ENCODE results near the gene AOC3. TPM values are rescaled to one million over a fixed set of nuclear protein-coding genes. Genes with fewer than 3 reads are reported as not detected.

AOC3 gene
- total RNA-seq, 1 experiment from 2014 or later, result 3.5 TPM

DNA sequence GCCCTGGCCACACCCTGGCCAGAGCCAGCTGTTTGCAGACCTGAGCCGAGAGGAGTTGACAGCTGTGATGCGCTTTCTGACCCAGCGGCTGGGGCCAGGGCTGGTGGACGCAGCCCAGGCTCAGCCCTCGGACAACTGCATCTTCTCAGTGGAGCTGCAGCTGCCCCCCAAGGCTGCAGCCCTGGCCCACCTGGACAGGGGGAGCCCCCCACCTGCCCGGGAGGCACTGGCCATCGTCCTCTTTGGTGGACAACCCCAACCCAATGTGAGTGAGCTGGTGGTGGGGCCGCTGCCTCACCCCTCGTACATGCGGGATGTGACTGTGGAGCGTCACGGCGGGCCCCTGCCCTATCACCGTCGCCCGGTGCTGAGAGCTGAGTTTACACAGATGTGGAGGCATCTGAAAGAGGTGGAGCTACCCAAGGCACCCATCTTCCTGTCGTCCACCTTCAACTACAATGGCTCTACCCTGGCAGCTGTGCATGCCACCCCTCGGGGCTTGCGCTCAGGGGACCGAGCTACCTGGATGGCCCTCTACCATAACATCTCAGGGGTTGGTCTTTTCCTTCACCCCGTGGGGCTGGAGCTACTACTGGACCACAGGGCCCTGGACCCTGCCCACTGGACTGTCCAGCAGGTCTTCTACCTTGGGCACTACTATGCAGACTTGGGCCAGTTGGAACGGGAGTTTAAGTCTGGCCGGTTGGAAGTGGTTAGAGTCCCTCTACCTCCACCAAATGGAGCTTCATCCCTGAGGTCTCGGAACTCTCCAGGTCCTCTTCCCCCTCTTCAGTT lies 6.0 kb upstream of the AOC3 start:
- TF ChIP-seq, protein P1, sequence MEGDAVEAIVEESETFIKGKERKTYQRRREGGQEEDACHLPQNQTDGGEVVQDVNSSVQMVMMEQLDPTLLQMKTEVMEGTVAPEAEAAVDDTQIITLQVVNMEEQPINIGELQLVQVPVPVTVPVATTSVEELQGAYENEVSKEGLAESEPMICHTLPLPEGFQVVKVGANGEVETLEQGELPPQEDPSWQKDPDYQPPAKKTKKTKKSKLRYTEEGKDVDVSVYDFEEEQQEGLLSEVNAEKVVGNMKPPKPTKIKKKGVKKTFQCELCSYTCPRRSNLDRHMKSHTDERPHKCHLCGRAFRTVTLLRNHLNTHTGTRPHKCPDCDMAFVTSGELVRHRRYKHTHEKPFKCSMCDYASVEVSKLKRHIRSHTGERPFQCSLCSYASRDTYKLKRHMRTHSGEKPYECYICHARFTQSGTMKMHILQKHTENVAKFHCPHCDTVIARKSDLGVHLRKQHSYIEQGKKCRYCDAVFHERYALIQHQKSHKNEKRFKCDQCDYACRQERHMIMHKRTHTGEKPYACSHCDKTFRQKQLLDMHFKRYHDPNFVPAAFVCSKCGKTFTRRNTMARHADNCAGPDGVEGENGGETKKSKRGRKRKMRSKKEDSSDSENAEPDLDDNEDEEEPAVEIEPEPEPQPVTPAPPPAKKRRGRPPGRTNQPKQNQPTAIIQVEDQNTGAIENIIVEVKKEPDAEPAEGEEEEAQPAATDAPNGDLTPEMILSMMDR (IDR thresholded peaks at IDR 0.05; ENCODE audit: unreplicated experiment), result no peak
- Mint-ChIP-seq H3K4me1 (ENCODE audit: low read depth, unreplicated experiment) (peaks cover 8% of the 10 kb centered on the region), H3K4me3 (ENCODE audit: low read depth, unreplicated experiment) (no peak overlapping the region), H3K9me3 (ENCODE audit: low read depth, unreplicated experiment) (no peaks in the 10 kb centered on the region), H3K36me3 (ENCODE audit: insufficient read depth, unreplicated experiment) (peaks cover 66% of the 10 kb centered on the region), H3K27ac (ENCODE audit: unreplicated experiment) (peak overlapping the region; percentile 51), H3K27me3 (ENCODE audit: unreplicated experiment) (no peaks in the 10 kb centered on the region)
- no TSS peak for BruUV-seq (replicated peaks)
- CTCF ChIA-PET, result interaction anchor here (0.8 to 2.1 kb wide), 2 partner anchors 18 to 84 kb away, joined by 3 to 22 read pairs; no protein-coding TSS in a partner anchor
- DNase-seq, result no peak
- intact Hi-C loops (cut with micrococcal nuclease; ENCODE audit: unreplicated experiment), result no loop called here

DNA sequence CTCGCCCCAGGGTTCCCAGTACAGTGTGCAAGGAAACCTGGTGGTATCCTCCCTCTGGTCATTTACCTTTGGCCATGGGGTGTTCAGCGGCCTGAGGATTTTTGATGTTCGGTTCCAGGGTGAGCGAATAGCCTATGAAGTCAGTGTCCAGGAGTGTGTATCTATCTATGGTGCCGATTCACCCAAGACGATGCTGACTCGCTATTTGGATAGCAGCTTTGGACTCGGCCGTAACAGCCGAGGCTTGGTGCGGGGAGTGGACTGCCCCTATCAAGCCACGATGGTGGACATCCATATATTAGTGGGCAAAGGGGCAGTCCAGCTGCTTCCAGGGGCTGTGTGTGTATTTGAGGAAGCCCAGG lies 5.5 kb upstream of the AOC3 start:
- CTCF ChIA-PET, result interaction anchor here (0.8 kb wide), 1 partner anchor 17 kb away, joined by 3 read pairs; no protein-coding TSS in a partner anchor
- Mint-ChIP-seq H3K4me3 (ENCODE audit: low read depth, unreplicated experiment) (no peak overlapping the region), H3K4me1 (ENCODE audit: low read depth, unreplicated experiment) (peaks cover 8% of the 10 kb centered on the region), H3K27me3 (ENCODE audit: unreplicated experiment) (no peaks in the 10 kb centered on the region), H3K27ac (ENCODE audit: unreplicated experiment) (peak overlapping the region; percentile 51), H3K9me3 (ENCODE audit: low read depth, unreplicated experiment) (no peaks in the 10 kb centered on the region), H3K36me3 (ENCODE audit: insufficient read depth, unreplicated experiment) (peaks cover 60% of the 10 kb centered on the region)
- TF ChIP-seq, protein P1 (IDR thresholded peaks at IDR 0.05; ENCODE audit: unreplicated experiment), result no peak
- DNase-seq, result no peak
- BruUV-seq (replicated peaks), result no TSS peak
- intact Hi-C loops (cut with micrococcal nuclease; ENCODE audit: unreplicated experiment), result no loop called here

DNA sequence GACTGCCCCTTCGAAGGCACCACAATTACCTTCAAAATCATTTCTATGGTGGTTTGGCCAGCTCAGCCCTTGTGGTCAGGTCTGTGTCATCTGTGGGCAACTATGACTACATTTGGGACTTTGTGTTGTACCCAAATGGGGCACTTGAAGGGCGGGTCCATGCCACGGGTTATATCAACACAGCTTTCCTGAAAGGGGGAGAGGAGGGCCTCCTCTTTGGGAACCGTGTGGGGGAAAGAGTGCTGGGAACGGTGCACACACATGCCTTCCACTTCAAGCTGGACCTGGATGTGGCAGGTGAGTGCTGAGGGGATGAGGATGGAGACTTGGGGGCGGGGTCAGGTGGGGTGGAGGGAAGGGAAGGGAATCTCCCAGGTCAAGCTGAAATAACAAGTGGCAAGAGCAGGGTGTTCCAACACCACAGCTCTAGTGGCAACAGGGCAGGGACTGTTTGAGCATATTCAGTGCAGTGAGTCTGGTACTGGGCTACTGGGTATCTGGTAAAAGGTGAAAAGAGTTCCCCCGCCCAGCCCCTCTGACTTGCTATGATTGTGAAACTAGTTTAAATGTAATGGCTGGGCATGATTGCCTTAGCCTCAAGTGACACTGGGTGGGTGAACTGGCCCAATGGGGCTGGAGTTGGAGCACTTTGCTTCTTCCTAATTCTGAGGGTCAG lies 4.9 kb upstream of the AOC3 start:
- intact Hi-C loops (cut with micrococcal nuclease; ENCODE audit: unreplicated experiment), result no loop called here
- H3K4me3 Mint-ChIP-seq (ENCODE audit: low read depth, unreplicated experiment), result no peak overlapping the region
- H3K27me3 Mint-ChIP-seq (ENCODE audit: unreplicated experiment), result no peaks in the 10 kb centered on the region
- TF ChIP-seq, protein P1 (IDR thresholded peaks at IDR 0.05; ENCODE audit: unreplicated experiment), result no peak
- no peak for DNase-seq
- CTCF ChIA-PET, result interaction anchor here (0.8 kb wide), 1 partner anchor 17 kb away, joined by 3 read pairs; no protein-coding TSS in a partner anchor
- peak overlapping the region; percentile 51 for H3K27ac Mint-ChIP-seq (ENCODE audit: unreplicated experiment)
- peaks cover 56% of the 10 kb centered on the region for H3K36me3 Mint-ChIP-seq (ENCODE audit: insufficient read depth, unreplicated experiment)
- H3K4me1 Mint-ChIP-seq (ENCODE audit: low read depth, unreplicated experiment), result peaks cover 8% of the 10 kb centered on the region
- no TSS peak for BruUV-seq (replicated peaks)
- no peaks in the 10 kb centered on the region for H3K9me3 Mint-ChIP-seq (ENCODE audit: low read depth, unreplicated experiment)

DNA sequence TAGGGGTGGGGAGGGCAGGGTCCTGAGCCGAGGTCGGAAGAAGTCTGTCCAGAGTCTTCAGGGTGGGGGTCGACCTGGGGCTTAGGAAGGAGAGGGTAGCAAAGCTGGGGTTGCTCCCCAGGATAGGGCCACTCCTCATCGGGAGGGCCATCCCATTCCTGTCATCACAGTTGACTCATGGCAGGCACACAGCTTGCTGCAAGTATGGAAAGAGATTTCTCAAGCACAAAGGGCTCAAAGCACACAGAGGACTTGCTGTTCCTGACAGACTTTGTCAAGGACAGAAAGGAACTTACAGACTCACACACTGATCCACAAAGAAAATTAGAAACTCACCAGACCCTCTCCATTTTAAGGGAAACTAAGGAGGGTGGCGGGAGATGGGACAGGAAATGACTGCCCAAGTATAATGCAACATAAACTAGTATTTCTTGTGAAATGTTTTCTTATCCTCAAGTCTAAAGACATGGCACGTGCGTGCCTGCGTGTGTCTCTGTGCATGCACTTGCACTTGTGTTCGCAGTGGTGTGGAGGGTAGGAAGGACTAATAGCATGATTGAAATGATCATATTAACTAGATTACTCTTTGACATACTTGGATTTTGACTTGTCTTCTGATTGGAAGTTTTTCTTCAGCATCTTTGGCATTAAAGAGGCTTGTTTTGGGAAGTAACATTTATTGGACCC lies 4.3 kb upstream of the AOC3 start:
- Mint-ChIP-seq H3K27me3 (ENCODE audit: unreplicated experiment) (no peaks in the 10 kb centered on the region), H3K27ac (ENCODE audit: unreplicated experiment) (peak overlapping the region; percentile 51), H3K4me3 (ENCODE audit: low read depth, unreplicated experiment) (no peak overlapping the region), H3K4me1 (ENCODE audit: low read depth, unreplicated experiment) (peaks cover 8% of the 10 kb centered on the region), H3K36me3 (ENCODE audit: insufficient read depth, unreplicated experiment) (peaks cover 50% of the 10 kb centered on the region), H3K9me3 (ENCODE audit: low read depth, unreplicated experiment) (no peaks in the 10 kb centered on the region)
- TF ChIP-seq, protein P1 (IDR thresholded peaks at IDR 0.05; ENCODE audit: unreplicated experiment), result no peak
- intact Hi-C loops (cut with micrococcal nuclease; ENCODE audit: unreplicated experiment), result no loop called here
- BruUV-seq (replicated peaks), result no TSS peak
- no peak for DNase-seq
- CTCF ChIA-PET, result interaction anchor here (0.7 kb wide), 1 partner anchor 62 kb away, joined by 4 read pairs; no protein-coding TSS in a partner anchor
